ENCODE data around the gene HYI.

Gene HYI

GRCh38 chr1:43447891-43448708, 5.6 kb downstream of the HYI start:
- FAIRE-seq (no peak), DNase-seq (ENCODE audit: insufficient read length, low spot score) (no peak)
- TF ChIP-seq, protein P1, sequence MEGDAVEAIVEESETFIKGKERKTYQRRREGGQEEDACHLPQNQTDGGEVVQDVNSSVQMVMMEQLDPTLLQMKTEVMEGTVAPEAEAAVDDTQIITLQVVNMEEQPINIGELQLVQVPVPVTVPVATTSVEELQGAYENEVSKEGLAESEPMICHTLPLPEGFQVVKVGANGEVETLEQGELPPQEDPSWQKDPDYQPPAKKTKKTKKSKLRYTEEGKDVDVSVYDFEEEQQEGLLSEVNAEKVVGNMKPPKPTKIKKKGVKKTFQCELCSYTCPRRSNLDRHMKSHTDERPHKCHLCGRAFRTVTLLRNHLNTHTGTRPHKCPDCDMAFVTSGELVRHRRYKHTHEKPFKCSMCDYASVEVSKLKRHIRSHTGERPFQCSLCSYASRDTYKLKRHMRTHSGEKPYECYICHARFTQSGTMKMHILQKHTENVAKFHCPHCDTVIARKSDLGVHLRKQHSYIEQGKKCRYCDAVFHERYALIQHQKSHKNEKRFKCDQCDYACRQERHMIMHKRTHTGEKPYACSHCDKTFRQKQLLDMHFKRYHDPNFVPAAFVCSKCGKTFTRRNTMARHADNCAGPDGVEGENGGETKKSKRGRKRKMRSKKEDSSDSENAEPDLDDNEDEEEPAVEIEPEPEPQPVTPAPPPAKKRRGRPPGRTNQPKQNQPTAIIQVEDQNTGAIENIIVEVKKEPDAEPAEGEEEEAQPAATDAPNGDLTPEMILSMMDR (IDR thresholded peaks at IDR 0.05; ENCODE audit: insufficient read depth, missing control alignments): no peak

DNA sequence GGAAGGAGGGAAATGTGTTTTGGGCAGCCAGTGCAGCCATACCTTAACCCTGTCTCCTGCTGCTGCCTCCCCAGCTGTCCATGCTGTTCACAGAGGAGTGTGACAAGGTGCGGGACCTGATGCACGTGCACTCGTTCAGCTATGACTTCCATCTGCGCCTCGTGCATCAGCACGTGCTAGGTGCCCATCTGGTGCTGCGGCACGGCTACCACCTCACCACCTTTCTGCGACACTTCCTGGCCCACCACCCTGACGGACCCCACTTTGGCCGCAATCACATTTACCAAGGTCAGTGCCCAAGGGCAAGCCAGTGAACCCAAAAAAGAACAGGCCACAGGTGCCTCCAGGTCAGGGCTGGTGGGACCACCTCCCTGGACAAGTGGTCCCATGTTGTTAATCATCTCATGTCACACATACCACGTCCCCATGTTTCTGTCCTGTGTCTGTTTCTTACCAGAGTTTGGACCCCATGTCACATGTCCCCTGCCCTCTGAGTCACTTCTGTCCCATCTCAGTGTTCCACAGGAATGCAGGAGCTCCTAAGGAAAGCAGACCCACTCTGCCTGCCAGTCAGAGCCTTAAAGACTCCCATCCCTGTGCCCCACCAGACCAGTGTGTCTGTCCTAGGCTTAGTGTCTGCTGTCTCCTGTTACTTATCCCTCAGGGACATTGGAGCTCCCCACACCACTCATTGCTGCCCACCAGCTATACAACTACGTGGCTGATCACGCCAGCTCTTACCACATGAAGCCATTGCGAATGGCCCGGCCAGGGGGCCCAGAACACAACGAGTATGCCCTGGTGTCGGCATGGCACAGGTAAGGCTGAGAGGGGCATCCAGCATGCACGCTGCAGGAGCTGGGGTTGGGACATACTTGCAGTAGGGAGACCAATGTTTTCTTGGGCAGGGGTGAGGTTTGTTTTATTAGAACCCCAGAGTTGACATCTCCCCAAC, 6.6 kb downstream of the HYI start:
- TF ChIP-seq, protein P1 (IDR thresholded peaks at IDR 0.05; ENCODE audit: insufficient read depth, missing control alignments): no peak
- DNase-seq (ENCODE audit: insufficient read length, low spot score) (no peak), FAIRE-seq (no peak)

GRCh38 chr1:43446388-43446740, 7.4 kb downstream of the HYI start:
- FAIRE-seq: no peak
- no peak for DNase-seq (ENCODE audit: insufficient read length, low spot score)
- TF ChIP-seq, protein P1 (IDR thresholded peaks at IDR 0.05; ENCODE audit: insufficient read depth, missing control alignments): no peak

DNA sequence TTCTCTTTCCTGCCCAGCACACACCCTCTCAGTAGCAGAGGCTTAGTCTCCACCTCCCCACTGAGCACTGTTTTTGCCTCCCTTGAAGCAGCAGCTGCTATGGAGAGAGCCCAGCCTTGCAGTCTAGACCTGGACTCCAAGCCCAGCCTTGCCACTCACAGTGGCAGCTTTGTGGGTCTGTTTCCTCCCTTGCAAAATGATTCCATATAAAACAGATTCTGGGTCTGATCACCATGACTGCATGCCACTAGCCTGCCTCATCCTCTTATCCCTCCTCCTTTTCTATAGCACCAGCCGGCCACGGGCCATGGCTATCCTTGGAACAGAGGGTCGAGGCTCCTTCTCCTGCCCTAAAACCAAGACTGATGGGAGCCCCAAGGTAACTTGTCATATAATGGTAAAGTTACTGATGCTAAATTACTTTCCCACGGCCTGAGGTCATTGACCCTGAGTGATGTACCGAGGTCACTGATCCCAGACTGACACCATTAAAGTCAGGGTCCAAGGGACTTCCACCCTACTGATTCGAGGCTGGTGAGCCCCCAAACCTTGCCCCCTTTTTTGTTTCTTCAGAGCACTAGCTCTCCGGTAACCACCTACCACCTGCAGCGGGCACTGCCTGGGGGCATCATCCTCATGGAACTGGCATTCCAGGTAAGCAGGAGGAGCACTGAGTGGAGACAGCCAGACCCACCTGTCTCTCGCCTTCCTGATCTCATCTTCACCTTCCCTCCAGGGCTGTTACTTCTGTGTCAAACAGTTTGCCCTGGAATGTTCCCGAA, 7.9 kb downstream of the HYI start:
- TF ChIP-seq, protein P1 (IDR thresholded peaks at IDR 0.05; ENCODE audit: insufficient read depth, missing control alignments): no peak
- DNase-seq (ENCODE audit: insufficient read length, low spot score) (no peak), FAIRE-seq (no peak)

DNA sequence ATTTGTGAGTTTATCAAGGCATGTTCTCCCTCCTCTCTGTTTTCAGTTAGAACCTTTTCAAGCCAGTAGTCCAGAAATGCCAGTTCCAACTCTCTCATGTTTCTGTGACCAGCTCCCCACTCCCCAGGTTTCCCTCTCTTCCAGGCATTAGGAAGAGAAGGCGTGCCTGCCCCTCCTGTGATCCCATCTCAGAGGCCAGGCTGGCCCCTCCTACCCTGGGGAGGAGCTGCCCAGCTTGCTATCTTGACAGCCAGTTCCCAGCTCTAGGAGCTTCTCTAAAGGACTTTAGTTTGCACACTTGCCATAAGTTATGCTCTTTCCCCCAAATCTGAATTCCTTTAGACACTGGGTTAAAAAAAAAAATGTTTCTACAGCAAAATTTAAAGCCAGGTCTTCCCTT, 8.9 kb downstream of the HYI start:
- no peak for DNase-seq (ENCODE audit: insufficient read length, low spot score)
- no peak for FAIRE-seq
- TF ChIP-seq, protein P1 (IDR thresholded peaks at IDR 0.05; ENCODE audit: insufficient read depth, missing control alignments): no peak

GRCh38 chr1:43444151-43444828, 9.4 kb downstream of the HYI start:
- no peak for FAIRE-seq
- DNase-seq (ENCODE audit: insufficient read length, low spot score): no peak
- TF ChIP-seq, protein P1 (IDR thresholded peaks at IDR 0.05; ENCODE audit: insufficient read depth, missing control alignments): no peak
